WTC11 (cell line): ENCODE measurements around the gene EYS.

Source experiments
- CREM ChIP-seq: sonication (generic); formaldehyde crosslinking; IDR thresholded peaks from 2 replicates; pipeline ENCODE4 v1.8.1; 2022; ENCODE audit warnings: mild to moderate bottlenecking, missing genetic modification reagents, moderate library complexity
- CTCF ChIP-seq: fragments of 200-600 bp; IDR thresholded peaks from 2 replicates; pipeline ENCODE4 v1.8.0; 2022; ENCODE audit warnings: antibody characterized with exemption
- ESRRA ChIP-seq: sonication (generic); formaldehyde crosslinking; IDR thresholded peaks from 2 replicates; pipeline ENCODE4 v1.8.1; 2022; ENCODE audit warnings: mild to moderate bottlenecking, missing genetic modification reagents, borderline replicate concordance
- MAX ChIP-seq: sonication (generic); formaldehyde crosslinking; IDR thresholded peaks from 2 replicates; pipeline ENCODE4 v1.8.0; 2022; ENCODE audit warnings: mild to moderate bottlenecking, missing genetic modification reagents
- TP53 ChIP-seq: sonication (generic); formaldehyde crosslinking; IDR thresholded peaks from 2 replicates; pipeline ENCODE4 v1.8.1; 2023; ENCODE audit warnings: mild to moderate bottlenecking, missing genetic modification reagents

- TF ChIP-seq MAX (CRISPR knock-in tag) = no peak
- no peak for TF ChIP-seq TP53 (CRISPR knock-in tag)
- TF ChIP-seq CTCF = no peak
- TF ChIP-seq ESRRA (CRISPR knock-in tag) = no peak
- TF ChIP-seq CREM (CRISPR knock-in tag) = no peak
Observed at GRCh38 chr6:65280060-65280459, 427.0 kb downstream of the EYS start.
